ACHN (cell line): ENCODE measurements around the gene RAPGEFL1.
"Not testable (repeated sequence)": the region's sequence is repeated elsewhere in the genome, so short reads cannot be mapped to it uniquely, and the experiment has no call there.

Source experiments
- DNase-seq: peaks from one replicate; pipeline ENCODE4 v3.0.0-alpha.2; 2015
- in situ Hi-C: cut with HindIII; loops from 2 replicates; pipeline ENCODE4 v1.10.0; 2017; ENCODE audit warnings: low sequenced_read_pairs, low pct_ligation_motif_present, low pct_unique_long_range_greater_than_20kb

Gene RAPGEFL1

DNA sequence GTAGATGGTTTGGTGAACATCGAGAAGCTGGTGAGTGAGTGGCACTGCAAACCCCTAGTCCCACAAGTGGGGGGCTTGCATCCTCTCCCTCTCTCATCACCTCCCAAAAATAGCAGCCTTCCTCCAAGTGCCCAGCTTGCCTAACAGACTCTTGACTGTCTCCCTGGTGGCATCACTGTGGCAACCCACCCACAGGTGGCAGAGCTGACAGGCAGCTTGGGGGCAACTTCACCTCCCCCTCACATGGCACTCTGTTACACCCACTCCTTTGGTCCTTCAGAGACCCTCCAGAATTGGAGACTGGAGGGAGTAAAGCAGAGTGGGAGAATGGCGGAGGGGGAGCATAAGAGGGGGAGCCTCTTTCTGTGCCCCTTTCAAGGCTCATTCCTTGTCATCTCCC lies 15.7 kb downstream of the RAPGEFL1 start:
- no peak for DNase-seq
- in situ Hi-C loops = no loop called here

GRCh38 chr17:40194821-40195220 lies 17.6 kb downstream of the RAPGEFL1 start:
- no peak for DNase-seq
- in situ Hi-C loops = no loop called here

DNA sequence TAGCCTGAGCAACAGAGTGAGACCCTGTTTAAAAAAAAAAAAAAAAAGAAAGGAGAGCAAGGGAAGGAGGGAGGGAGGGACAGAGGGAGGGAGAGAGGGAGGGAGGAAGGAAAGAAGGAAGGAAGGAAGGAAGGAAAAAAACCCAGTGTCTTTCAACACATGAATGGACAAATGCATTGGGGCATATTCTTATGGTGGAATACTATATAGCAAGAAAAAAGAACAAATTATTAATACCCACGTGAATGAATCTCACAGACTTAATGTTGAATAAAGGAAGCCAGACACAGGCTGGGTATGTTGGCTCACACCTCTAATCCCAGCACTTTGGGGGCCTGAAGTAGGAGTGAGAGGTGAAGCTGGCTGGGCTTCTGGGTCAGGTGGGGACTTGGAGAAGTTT lies 20.3 kb downstream of the RAPGEFL1 start:
- in situ Hi-C loops = no loop called here
- no peak for DNase-seq

- DNase-seq, in situ Hi-C loops: not testable (repeated sequence)
These were observed 20.7 kb downstream of the RAPGEFL1 start for GRCh38 chr17:40197965-40198456.

DNA sequence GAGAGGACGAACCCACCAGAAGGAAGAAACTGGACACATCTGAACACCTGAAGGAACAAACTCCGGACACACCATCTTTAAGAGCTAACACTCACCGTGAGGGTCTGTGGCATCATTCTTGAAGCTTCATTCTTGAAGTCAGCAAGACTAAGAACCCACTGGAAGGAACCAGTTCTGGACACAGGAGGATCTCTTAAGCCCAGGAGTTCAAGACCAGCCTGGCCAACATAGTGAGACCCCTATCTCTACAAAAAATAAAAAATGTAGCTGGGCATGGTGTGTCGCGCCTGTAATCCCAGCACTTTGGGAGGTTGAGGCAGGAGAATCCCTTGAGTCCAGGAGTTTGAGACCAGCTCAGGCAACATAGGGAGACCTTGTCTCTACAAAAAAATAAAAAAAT lies 21.3 kb downstream of the RAPGEFL1 start:
- no peak for DNase-seq
- in situ Hi-C loops = no loop called here

DNA sequence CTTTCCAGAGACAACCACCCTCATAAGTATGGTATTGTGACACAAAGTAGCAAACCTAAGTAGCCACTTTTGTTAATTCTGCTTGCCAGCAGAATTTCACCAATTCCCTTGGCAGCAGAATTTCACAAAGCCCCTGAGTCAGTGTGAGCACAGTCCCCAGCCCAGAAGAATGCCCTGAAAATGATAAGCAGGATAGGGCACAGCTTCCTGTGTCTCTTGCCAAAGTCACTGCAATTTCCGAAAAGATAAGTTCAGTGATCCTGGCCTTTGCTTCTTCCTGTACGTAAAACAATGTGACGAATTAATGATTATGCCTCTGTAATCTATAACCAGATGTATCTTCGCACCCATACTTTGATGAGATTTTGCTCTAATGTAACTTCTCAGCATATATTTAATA lies 25.9 kb downstream of the RAPGEFL1 start:
- in situ Hi-C loops = no loop called here
- DNase-seq = no peak

- in situ Hi-C loops, DNase-seq: not testable (repeated sequence)
These were observed 28.9 kb downstream of the RAPGEFL1 start for GRCh38 chr17:40206193-40206592.

DNA sequence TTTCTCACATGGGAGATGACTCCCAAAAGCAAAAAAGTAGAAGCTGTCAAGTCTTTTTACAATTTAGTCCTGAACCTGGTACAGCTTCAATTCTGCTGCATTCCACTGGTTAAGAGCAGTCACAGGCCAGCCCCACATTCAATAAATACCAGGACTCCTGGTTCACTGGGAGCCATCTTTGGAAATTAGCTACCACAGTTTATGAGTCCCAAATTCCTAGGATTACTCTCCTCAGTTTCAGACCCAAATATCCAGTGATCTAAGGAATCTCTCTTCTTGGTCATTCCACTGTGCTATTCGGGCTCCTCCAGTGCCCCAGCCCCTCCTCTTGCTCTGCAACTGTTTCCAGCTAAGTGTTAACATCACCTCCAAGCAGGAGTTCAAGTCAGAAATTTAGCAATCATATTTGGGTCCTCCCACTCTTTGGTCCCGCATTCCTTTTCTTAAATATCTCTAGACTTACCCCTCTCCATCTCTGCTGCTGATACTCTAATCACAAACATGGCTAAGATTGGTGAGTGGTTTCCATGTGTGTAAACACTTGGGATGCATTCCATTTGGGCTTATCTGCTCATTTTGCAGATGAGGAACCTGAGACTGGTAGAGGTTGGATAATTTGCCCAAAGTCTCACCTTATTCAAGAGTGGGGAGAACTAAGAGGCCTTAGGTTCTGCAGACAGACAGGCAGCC lies 32.3 kb downstream of the RAPGEFL1 start:
- in situ Hi-C loops = no loop called here
- DNase-seq = no peak

DNA sequence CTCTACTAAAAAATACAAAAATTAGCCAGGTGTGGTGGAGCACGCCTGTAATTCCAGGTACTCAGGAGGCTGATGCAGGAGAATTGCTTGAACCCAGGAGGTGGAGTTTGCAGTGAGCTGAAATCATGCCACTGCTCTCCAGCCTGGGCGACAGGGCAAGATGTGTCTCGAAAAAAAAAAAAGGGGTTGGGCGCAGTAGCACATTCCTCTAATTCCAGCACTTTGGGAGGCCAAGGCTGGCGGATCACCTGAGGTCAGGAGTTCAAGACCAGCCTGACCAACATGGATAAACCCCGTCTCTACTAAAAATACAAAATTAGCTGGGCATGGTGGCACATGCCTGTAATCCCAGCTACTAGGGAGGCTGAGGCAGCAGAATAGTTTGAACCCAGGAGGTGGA lies 36.6 kb downstream of the RAPGEFL1 start:
- in situ Hi-C loops, DNase-seq: not testable (repeated sequence)

- no peak for DNase-seq
- in situ Hi-C loops = no loop called here
These were observed 40.9 kb downstream of the RAPGEFL1 start for GRCh38 chr17:40218006-40218739.

GRCh38 chr17:40218740-40219593 lies 41.7 kb downstream of the RAPGEFL1 start, which contains the start of gene WIPF2:
WIPF2 (plus strand) TSS chr17:40219304; CDS start chr17:40256460, 37,156 bp downstream.
- DNase-seq = peak; percentile 99
- in situ Hi-C loops = no loop called here

DNA sequence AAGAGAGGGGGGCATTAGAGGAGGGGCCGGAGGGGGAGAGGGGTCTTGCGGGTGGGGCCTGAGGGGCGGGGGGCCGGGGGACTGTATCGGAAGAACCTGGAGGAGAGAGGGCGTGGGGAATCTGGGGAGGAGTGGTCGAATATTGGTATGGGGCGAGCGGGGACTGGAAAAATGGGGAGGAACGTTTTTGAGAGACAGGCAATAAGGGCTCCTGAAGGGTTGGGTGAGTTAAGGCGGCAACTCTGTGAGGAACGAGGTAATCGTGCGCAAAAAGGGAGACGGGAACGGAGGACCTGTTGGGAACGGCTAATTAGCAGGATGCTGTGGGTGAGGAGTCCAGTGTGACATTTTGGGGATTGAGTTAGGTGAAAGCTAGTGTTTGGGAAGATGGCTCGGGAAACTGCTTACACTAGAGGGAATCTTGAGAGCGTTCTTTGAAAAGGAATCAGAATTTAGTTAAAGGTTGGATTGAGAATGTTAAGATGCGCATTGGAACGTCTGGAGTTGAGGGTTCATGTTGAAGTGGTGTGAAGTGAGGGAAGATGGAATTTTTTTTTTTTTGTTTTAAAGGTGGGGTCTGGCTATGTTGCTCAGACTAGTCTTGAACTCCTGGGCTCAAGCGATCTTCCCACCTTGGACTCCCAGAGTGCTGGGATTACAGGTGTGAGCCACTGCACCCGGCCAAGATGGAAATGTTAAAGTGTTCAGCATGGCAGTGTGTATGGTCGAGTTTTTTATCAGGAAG lies 42.5 kb downstream of the RAPGEFL1 start:
- in situ Hi-C loops = no loop called here
- peak; percentile 80 for DNase-seq

GRCh38 chr17:40224718-40225550 lies 47.7 kb downstream of the RAPGEFL1 start:
- in situ Hi-C loops = no loop called here
- no peak for DNase-seq

DNA sequence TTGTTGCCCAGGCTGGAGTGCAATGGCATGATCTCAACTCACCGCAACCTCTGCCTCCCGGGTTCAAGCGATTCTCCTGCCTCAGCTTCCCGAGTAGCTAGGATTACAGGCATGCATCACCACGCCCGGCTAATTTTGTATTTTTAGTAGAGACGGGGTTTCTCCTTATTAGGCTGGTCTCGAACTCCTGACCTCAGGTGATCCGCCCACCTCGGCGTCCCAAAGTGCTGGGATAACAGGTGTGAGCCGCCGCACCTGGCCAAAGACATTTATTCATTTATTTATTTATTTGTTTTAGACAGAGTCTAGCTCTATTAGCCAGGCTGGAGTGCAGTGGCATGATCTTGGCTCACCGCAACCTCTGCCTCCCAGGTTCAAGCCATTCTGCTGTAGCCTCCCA lies 51.9 kb downstream of the RAPGEFL1 start:
- in situ Hi-C loops, DNase-seq: not testable (repeated sequence)

DNA sequence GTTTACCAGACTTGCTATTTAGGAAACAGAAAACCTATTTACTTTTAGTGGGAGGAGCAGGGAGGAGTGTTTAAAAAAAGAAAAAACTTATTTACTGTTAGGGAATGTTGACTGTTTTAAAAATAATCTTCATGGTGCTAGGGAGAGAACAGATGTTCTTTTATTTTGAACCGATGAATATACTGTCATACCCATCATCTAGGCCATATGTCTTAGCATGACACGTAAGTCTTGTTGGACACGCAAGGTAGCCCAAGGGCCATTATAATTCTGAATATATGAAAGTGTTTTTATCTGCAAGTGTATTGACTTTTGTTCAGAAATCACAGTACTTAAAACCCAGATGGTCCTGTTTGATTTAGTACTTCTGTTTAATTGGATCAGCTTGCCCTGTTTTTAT lies 53.4 kb downstream of the RAPGEFL1 start:
- in situ Hi-C loops = no loop called here
- no peak for DNase-seq

- in situ Hi-C loops, DNase-seq: not testable (repeated sequence)
These were observed 54.7 kb downstream of the RAPGEFL1 start for GRCh38 chr17:40231928-40232327.

- in situ Hi-C loops = no loop called here
- DNase-seq = no peak
These were observed 64.1 kb downstream of the RAPGEFL1 start for GRCh38 chr17:40241252-40241834.
